Progenitor cell of endocrine pancreas (in vitro differentiated cells): ENCODE results near the gene MRRF. TPM values are rescaled to one million over a fixed set of nuclear protein-coding genes. Genes with fewer than 3 reads are reported as not detected.
"Not testable (repeated sequence)": the region's sequence is repeated elsewhere in the genome, so short reads cannot be mapped to it uniquely, and the experiment has no call there.

ENCODE experiments used
- DNase-seq: peaks from one replicate; pipeline ENCODE4 v3.0.0; 2021; ENCODE audit warnings: low spot score; ENCODE audit not compliant: unreplicated experiment
- H3K27ac Mint-ChIP-seq: 2 replicates; pipeline ENCODE4 v1.8.0; 2021; ENCODE audit warnings: mild to moderate bottlenecking, moderate library complexity, mixed read lengths
- H3K27me3 Mint-ChIP-seq: 2 replicates; pipeline ENCODE4 v1.8.0; 2021; ENCODE audit warnings: mixed read lengths
- H3K36me3 Mint-ChIP-seq: 2 replicates; pipeline ENCODE4 v1.8.0; 2022; ENCODE audit warnings: mixed read lengths; ENCODE audit not compliant: insufficient read depth
- H3K4me1 Mint-ChIP-seq: 2 replicates; pipeline ENCODE4 v1.8.0; 2021; ENCODE audit warnings: low read depth, mixed read lengths
- H3K4me3 Mint-ChIP-seq: 2 replicates; pipeline ENCODE4 v1.8.0; 2021; ENCODE audit warnings: low read depth, mild to moderate bottlenecking, moderate library complexity, mixed read lengths
- H3K9me3 Mint-ChIP-seq: 2 replicates; pipeline ENCODE4 v1.8.0; 2021; ENCODE audit warnings: low read depth, mixed read lengths
- CTCF ChIP-seq: fragments of 200-600 bp; sonication (generic); IDR thresholded peaks from one replicate; pipeline ENCODE4 v1.5.0; 2021; ENCODE audit warnings: antibody characterized with exemption, mild to moderate bottlenecking; ENCODE audit not compliant: unreplicated experiment
- total RNA-seq: library from RNA; stranded (reverse); gene quantifications from 2 replicates; pipeline ENCODE4 v1.2.1, GENCODE V29; 2021

The MRRF gene
- total RNA-seq, 1 donor from 2014 or later: 34.3 TPM

DNA sequence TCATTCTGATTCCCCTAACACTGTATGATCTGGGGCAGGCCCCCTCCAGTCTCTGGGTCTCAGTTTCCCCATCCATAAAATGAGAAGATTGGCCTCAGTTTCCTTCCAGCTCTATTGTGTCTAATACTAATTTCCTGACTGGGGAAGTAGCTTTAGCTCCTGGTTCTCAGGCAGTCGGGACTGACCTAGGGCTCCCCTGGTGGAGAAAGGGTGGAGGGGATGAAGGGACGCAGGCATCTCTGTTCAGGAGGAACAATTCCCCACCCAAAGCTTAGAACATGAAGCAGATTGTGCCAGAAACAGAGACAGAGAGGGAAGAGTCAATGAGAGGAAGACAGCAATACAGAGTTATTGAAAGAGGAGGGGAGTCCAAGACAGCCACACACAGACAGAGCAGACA lies 91.9 kb downstream of the MRRF start:
- H3K27ac Mint-ChIP-seq: no peak overlapping the region
- H3K9me3 Mint-ChIP-seq: peaks cover 8% of the 10 kb centered on the region
- no peaks in the 10 kb centered on the region for H3K4me1 Mint-ChIP-seq
- peaks cover 37% of the 10 kb centered on the region for H3K27me3 Mint-ChIP-seq
- H3K36me3 Mint-ChIP-seq: peaks cover 2% of the 10 kb centered on the region
- TF ChIP-seq CTCF: peak; percentile 57
- no peak overlapping the region for H3K4me3 Mint-ChIP-seq
- DNase-seq: no peak

- Mint-ChIP-seq H3K27me3 (peaks cover 35% of the 10 kb centered on the region), H3K4me3 (no peak overlapping the region), H3K9me3 (peaks cover 8% of the 10 kb centered on the region), H3K4me1 (no peaks in the 10 kb centered on the region), H3K36me3 (peaks cover 2% of the 10 kb centered on the region), H3K27ac (no peak overlapping the region)
- DNase-seq: no peak
- no peak for TF ChIP-seq CTCF
These were observed 96.2 kb downstream of the MRRF start for GRCh38 chr9:122360891-122361290.

DNA sequence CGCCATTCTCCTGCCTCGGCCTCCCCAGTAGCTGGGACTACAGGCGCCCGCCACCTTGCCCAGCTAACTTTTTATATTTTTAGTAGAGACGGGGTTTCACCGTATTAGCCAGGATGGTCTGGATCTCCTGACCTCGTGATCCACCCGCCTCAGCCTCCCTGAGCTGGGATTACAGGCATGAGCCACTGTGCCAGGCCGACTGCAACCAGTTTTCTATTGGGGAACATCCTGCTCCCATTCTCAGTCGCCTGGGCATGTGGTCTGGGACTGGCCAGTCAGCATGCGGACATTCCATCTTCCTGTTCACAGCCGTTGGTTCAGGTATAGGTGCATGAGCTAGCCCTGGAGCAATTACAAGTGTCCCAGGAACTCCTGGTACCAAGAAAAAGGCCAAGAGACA lies 98.4 kb downstream of the MRRF start:
- not testable (repeated sequence) for H3K4me3 Mint-ChIP-seq

GRCh38 chr9:122364117-122364782 lies 99.6 kb downstream of the MRRF start:
- DNase-seq: no peak
- peaks cover 20% of the 10 kb centered on the region for H3K27me3 Mint-ChIP-seq
- H3K36me3 Mint-ChIP-seq: no peaks in the 10 kb centered on the region
- TF ChIP-seq CTCF: no peak
- H3K27ac Mint-ChIP-seq: no peak overlapping the region
- H3K4me3 Mint-ChIP-seq: no peak overlapping the region
- H3K9me3 Mint-ChIP-seq: no peaks in the 10 kb centered on the region
- no peaks in the 10 kb centered on the region for H3K4me1 Mint-ChIP-seq

More for the DNA sequence above, 98.4 kb downstream of the MRRF start:
- H3K27ac Mint-ChIP-seq, DNase-seq, H3K36me3 Mint-ChIP-seq, H3K4me1 Mint-ChIP-seq, H3K9me3 Mint-ChIP-seq: not testable (repeated sequence)
- peaks cover 16% of the 10 kb centered on the region for H3K27me3 Mint-ChIP-seq

DNA sequence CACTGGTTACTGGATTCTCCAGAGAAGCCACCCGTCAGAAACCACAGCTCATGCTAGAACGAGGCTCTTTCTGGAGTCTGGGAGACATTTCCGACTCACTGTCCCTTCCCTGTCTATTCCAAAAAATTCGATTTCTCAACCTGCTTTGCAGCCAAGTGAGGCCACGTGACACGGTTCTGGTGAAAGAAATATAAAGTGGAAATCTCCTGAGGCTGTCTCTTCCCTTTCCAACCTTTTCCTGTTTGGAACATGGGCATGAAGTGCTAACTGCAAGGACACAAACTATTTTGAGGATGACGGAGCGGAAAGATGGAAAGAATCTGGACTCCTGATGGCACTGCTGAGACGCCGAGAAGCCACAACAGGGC lies 100.1 kb downstream of the MRRF start:
- TF ChIP-seq CTCF: no peak
- H3K27ac Mint-ChIP-seq: no peak overlapping the region
- DNase-seq: no peak

GRCh38 chr9:122366074-122366660 lies 101.5 kb downstream of the MRRF start:
- no peak for TF ChIP-seq CTCF
- no peaks in the 10 kb centered on the region for H3K36me3 Mint-ChIP-seq
- no peak for DNase-seq

More for the DNA sequence above, 100.1 kb downstream of the MRRF start:
- H3K4me1 Mint-ChIP-seq: no peaks in the 10 kb centered on the region
- no peaks in the 10 kb centered on the region for H3K36me3 Mint-ChIP-seq
- H3K4me3 Mint-ChIP-seq: no peak overlapping the region
- peaks cover 20% of the 10 kb centered on the region for H3K27me3 Mint-ChIP-seq
- H3K9me3 Mint-ChIP-seq: no peaks in the 10 kb centered on the region

More at GRCh38 chr9:122366074-122366660, 101.5 kb downstream of the MRRF start:
- no peak overlapping the region for H3K4me3 Mint-ChIP-seq
- peaks cover 2% of the 10 kb centered on the region for H3K4me1 Mint-ChIP-seq
- H3K27ac Mint-ChIP-seq: no peak overlapping the region
- H3K27me3 Mint-ChIP-seq: peaks cover 26% of the 10 kb centered on the region
- H3K9me3 Mint-ChIP-seq: no peaks in the 10 kb centered on the region
